Sigmoid colon (tissue), 7 donors: ENCODE results near the gene PTRHD1. TPM values are rescaled to one million over a fixed set of nuclear protein-coding genes. Genes with fewer than 3 reads are reported as not detected.

Experiments used
- DNase-seq: peaks from one replicate; pipeline ENCODE4 v3.0.0-alpha.2; 2019
- H3K27ac ChIP-seq, 4 donors: fragments of 200-600 bp; sonication (generic); one replicate each; pipeline ENCODE4 v1.5.1; 2016 to 2019; ENCODE audit warnings: mild to moderate bottlenecking in 1 of 4
- H3K27me3 ChIP-seq, 3 donors: fragments of 200-600 bp; sonication (generic); one replicate each; pipeline ENCODE4 v1.5.1; 2019; ENCODE audit warnings: mild to moderate bottlenecking in 1 of 3
- H3K36me3 ChIP-seq, 4 donors: fragments of 200-600 bp; sonication (generic); one replicate each; pipeline ENCODE4 v1.5.1; 2016 to 2019
- H3K4me1 ChIP-seq, 4 donors: fragments of 200-600 bp; sonication (generic); one replicate each; pipeline ENCODE4 v1.5.1; 2017 to 2019
- H3K4me3 ChIP-seq, 4 donors: fragments of 200-600 bp; sonication (generic); one replicate each; pipeline ENCODE4 v1.5.1; 2017 to 2019; ENCODE audit warnings: mild to moderate bottlenecking in 2 of 4, moderate library complexity in 1 of 4
- H3K9me3 ChIP-seq, 4 donors: fragments of 200-600 bp in 3 of 4; sonication (generic) in 3 of 4; one replicate each; pipeline versions ENCODE4 v1.5.1 to v1.6.1; 2013 to 2019
- CTCF ChIP-seq, 4 experiments: fragments of 450-650 bp in 3 of 4; fragments of 200-600 bp in 1 of 4; IDR thresholded peaks; one replicate each; pipeline ENCODE4 v1.5.1; 2016 to 2019; ENCODE audit warnings: antibody characterized with exemption in 4 of 4, mild to moderate bottlenecking in 3 of 4, moderate library complexity in 2 of 4
- EP300 ChIP-seq, 4 donors: sonication (generic); formaldehyde crosslinking; IDR thresholded peaks; one replicate each; pipeline ENCODE4 v1.6.1; 2017; ENCODE audit warnings: antibody characterized with exemption in 4 of 4
- POLR2A ChIP-seq, 2 donors: fragments of 450-650 bp; IDR thresholded peaks; one replicate each; pipeline ENCODE4 v1.6.1; 2016; ENCODE audit warnings: antibody characterized with exemption in 2 of 2, mild to moderate bottlenecking in 2 of 2, moderate library complexity in 2 of 2
- POLR2AphosphoS5 ChIP-seq, 4 donors: sonication (generic); formaldehyde crosslinking; IDR thresholded peaks; one replicate each; pipeline ENCODE4 v1.6.1; 2017; ENCODE audit warnings: antibody characterized with exemption in 4 of 4
- WGBS, 2 donors: extraction: QIAGEN DNeasy Blood & Tissue Kit; methylation state at CpG; one replicate each; pipeline ENCODE4 v1.1.7; 2013; 5-methylcytosine and 5-hydroxymethylcytosine counted together
- intact Hi-C: fragments of 100-400 bp; cut with DNase I; formaldehyde crosslinking; loops from one replicate; pipeline ENCODE4 v1.15.1; 2023
- polyA plus RNA-seq, 3 donors: library from polyadenylated mRNA; stranded (reverse); fragments of 200-250 nt; gene quantifications; one replicate each; pipeline ENCODE4 v1.2.3, GENCODE V29; 2013
- total RNA-seq, 4 donors: library from RNA; depleted of rRNA; stranded (reverse); fragments of >200 nt; gene quantifications; one replicate each; pipeline ENCODE4 v1.1.0, GENCODE V29; 2016
- donor health status: healthy with polysubstance abuse.
- donor health status: Bipolar disorder and iron deficiency.
- donor health status: healthy.

Gene PTRHD1
- total and polyA plus RNA-seq, 7 donors = 10.5 to 56.4 (median 35.5) TPM

GRCh38 chr2:24768013-24768412 is 25.2 kb downstream of the PTRHD1 start:
- 91 to 97% methylated on average over 5 of the region's 5 CpGs for WGBS, 2 donors

GRCh38 chr2:24766609-24767008 is 26.6 kb downstream of the PTRHD1 start:
- peaks cover 10 to 74% (median 24%) of the 10 kb centered on the region in 4 donors for H3K36me3 ChIP-seq

More at GRCh38 chr2:24768013-24768412, 25.2 kb downstream of the PTRHD1 start:
- H3K27me3 ChIP-seq = no peaks in the 10 kb centered on the region
- H3K9me3 ChIP-seq = no peaks in the 10 kb centered on the region
- H3K4me3 ChIP-seq = no peak overlapping the region
- H3K36me3 ChIP-seq = peaks cover 10 to 60% (median 16%) of the 10 kb centered on the region in 4 donors
- H3K4me1 ChIP-seq = no peaks in the 10 kb centered on the region
- intact Hi-C loops = no loop called here
- DNase-seq = no peak
- H3K27ac ChIP-seq = no peak overlapping the region
- TF ChIP-seq POLR2AphosphoS5 (IDR thresholded peaks at IDR 0.05) = no peak
- TF ChIP-seq POLR2A (IDR thresholded peaks at IDR 0.05) = no peak
- TF ChIP-seq EP300 (IDR thresholded peaks at IDR 0.05) = no peak
- TF ChIP-seq CTCF (IDR thresholded peaks at IDR 0.05) = no peak

GRCh38 chr2:24763843-24764242 is 29.3 kb downstream of the PTRHD1 start:
- no peaks in the 10 kb centered on the region for H3K4me1 ChIP-seq
- no peak overlapping the region for H3K4me3 ChIP-seq
- 95 to 96% methylated on average over 4 of the region's 4 CpGs for WGBS, 2 donors
- no peak for DNase-seq
- TF ChIP-seq POLR2AphosphoS5 (IDR thresholded peaks at IDR 0.05) (no peak), CTCF (IDR thresholded peaks at IDR 0.05) (no peak), POLR2A (IDR thresholded peaks at IDR 0.05) (no peak)
- H3K9me3 ChIP-seq = no peaks in the 10 kb centered on the region
- H3K27me3 ChIP-seq = no peaks in the 10 kb centered on the region
- intact Hi-C loops = no loop called here
- peaks cover 16 to 82% (median 23%) of the 10 kb centered on the region in 4 donors for H3K36me3 ChIP-seq
- H3K27ac ChIP-seq = no peak overlapping the region

More at GRCh38 chr2:24766609-24767008, 26.6 kb downstream of the PTRHD1 start:
- Histone ChIP-seq H3K4me3 (no peak overlapping the region), H3K9me3 (no peaks in the 10 kb centered on the region), H3K4me1 (no peaks in the 10 kb centered on the region), H3K27me3 (no peaks in the 10 kb centered on the region), H3K27ac (no peak overlapping the region)
- intact Hi-C loops = no loop called here
- TF ChIP-seq EP300 (IDR thresholded peaks at IDR 0.05) (no peak), POLR2AphosphoS5 (IDR thresholded peaks at IDR 0.05) (no peak), POLR2A (IDR thresholded peaks at IDR 0.05) (no peak)
- 59 to 64% methylated on average over 6 of the region's 6 CpGs for WGBS, 2 donors
- no peak for DNase-seq

- Histone ChIP-seq H3K4me3 (no peak overlapping the region), H3K4me1 (no peaks in the 10 kb centered on the region), H3K9me3 (no peaks in the 10 kb centered on the region), H3K27ac (no peak overlapping the region), H3K27me3 (no peaks in the 10 kb centered on the region), H3K36me3 (peaks cover 19 to 83% (median 35%) of the 10 kb centered on the region in 4 donors)
- 77 to 80% methylated on average over 2 of the region's 2 CpGs for WGBS, 2 donors
- intact Hi-C loops = no loop called here
- TF ChIP-seq CTCF (IDR thresholded peaks at IDR 0.05) (no peak), POLR2A (IDR thresholded peaks at IDR 0.05) (no peak), EP300 (IDR thresholded peaks at IDR 0.05) (no peak), POLR2AphosphoS5 (IDR thresholded peaks at IDR 0.05) (no peak)
- DNase-seq = no peak
Measured at GRCh38 chr2:24762518-24762917, 30.7 kb downstream of the PTRHD1 start.

DNA sequence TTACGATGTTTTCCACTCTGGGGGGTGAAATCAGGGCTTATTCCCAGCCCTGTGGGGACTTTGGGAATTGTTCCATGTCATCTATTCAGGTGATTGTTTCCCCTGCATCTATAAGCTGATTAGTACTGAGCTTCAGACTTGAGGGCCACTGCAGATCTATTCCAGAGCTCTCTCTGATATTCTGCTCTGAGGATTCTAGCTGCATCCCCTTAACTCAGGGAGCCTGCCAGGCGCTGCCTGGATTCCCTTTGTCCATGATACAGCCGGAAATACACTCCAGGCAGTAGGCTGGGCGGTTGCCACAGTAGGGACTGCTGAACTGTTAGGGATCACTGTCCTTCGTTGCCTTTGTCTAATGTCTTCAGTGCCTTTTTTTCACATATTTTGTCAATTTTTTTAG is 31.3 kb downstream of the PTRHD1 start:
- 92 to 96% methylated on average over 5 of the region's 5 CpGs for WGBS, 2 donors
- no peak overlapping the region for H3K4me3 ChIP-seq
- H3K4me1 ChIP-seq = no peaks in the 10 kb centered on the region
- TF ChIP-seq EP300 (IDR thresholded peaks at IDR 0.05) (no peak), POLR2A (IDR thresholded peaks at IDR 0.05) (no peak), CTCF (IDR thresholded peaks at IDR 0.05) (no peak), POLR2AphosphoS5 (IDR thresholded peaks at IDR 0.05) (no peak)
- H3K27me3 ChIP-seq = no peaks in the 10 kb centered on the region
- H3K27ac ChIP-seq = no peak overlapping the region
- intact Hi-C loops = no loop called here
- DNase-seq = no peak
- H3K9me3 ChIP-seq = no peaks in the 10 kb centered on the region
- peaks cover 19 to 84% (median 36%) of the 10 kb centered on the region in 4 donors for H3K36me3 ChIP-seq
